MCF 10A (cell line): ENCODE results near the gene CNTNAP2. TPM values are rescaled to one million over a fixed set of nuclear protein-coding genes. Genes with fewer than 3 reads are reported as not detected.

Experiments used
- BruUV-seq: library from RNA; stranded (reverse); fragments of 400-500 nt; replicated peaks from 2 replicates; lab custom pipeline; 2021; lab: Mats Ljungman, UMichigan
- CTCF ChIA-PET: fragments of 300-600 bp; sonication (Branson Sonifier 250); formaldehyde crosslinking; extraction: SDS; loops from one replicate; lab custom pipeline; 2021; ENCODE audit warnings: antibody characterized with exemption, inconsistent platforms; lab: Yijun Ruan, JAX
- POLR2A ChIA-PET: fragments of 300-600, 350-650 bp; sonication (Branson Sonifier 250); formaldehyde crosslinking; extraction: SDS; loops from one replicate; lab custom pipeline; 2020; ENCODE audit warnings: antibody characterized with exemption, inconsistent platforms; lab: Yijun Ruan, JAX
- DNase-seq: peaks from one replicate; pipeline ENCODE4 v3.0.0-alpha.2; 2018; ENCODE audit not compliant: unreplicated experiment
- H3K27ac Mint-ChIP-seq: one replicate; pipeline ENCODE4 v1.8.0; 2022; ENCODE audit warnings: mild to moderate bottlenecking, low read depth, mixed read lengths; ENCODE audit not compliant: unreplicated experiment
- H3K27me3 Mint-ChIP-seq: one replicate; pipeline ENCODE4 v1.8.0; 2022; ENCODE audit warnings: mixed read lengths; ENCODE audit not compliant: insufficient read depth, unreplicated experiment
- H3K36me3 Mint-ChIP-seq: one replicate; pipeline ENCODE4 v1.8.0; 2022; ENCODE audit warnings: mild to moderate bottlenecking, moderate library complexity, mixed read lengths; ENCODE audit not compliant: insufficient read depth, unreplicated experiment
- H3K4me1 Mint-ChIP-seq: one replicate; pipeline ENCODE4 v1.8.0; 2022; ENCODE audit warnings: mixed read lengths; ENCODE audit not compliant: insufficient read depth, unreplicated experiment
- H3K4me3 Mint-ChIP-seq: one replicate; pipeline ENCODE4 v1.8.0; 2022; ENCODE audit warnings: mild to moderate bottlenecking, moderate library complexity, mixed read lengths; ENCODE audit not compliant: unreplicated experiment
- H3K9me3 Mint-ChIP-seq: one replicate; pipeline ENCODE4 v1.8.0; 2022; ENCODE audit warnings: mixed read lengths; ENCODE audit not compliant: unreplicated experiment
- CTCF ChIP-seq: fragments of 200-600 bp; IDR thresholded peaks from one replicate; pipeline ENCODE4 v1.8.0; 2022; ENCODE audit warnings: antibody characterized with exemption, mild to moderate bottlenecking; ENCODE audit not compliant: unreplicated experiment
- intact Hi-C: fragments of 100-400 bp; cut with micrococcal nuclease; formaldehyde crosslinking; loops from 2 replicates; pipeline ENCODE4 v1.14.1; 2022
- total RNA-seq: library from RNA; stranded (reverse); gene quantifications from 2 replicates; pipeline ENCODE4 v1.2.3, GENCODE V29; 2022

The CNTNAP2 gene
- total RNA-seq, 1 experiment from 2014 or later = 1.1 TPM

DNA sequence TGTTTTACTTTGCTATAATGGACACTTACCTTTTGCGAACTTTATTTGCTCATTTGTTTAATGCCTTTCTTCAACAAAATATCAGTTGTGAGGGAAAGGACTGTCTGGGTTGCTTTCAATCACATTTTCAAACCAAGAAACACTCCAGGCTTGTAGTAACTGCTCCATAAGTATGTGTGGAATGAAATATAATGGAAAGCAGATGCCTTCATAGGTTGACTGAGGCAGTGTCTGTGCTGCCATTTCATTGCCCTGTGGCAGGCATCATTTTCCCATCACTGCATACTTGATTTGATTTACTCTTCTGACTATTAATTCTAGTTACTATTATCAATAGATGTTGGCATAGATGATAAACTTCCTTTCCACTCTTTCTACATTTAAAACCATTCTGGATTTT, 762.3 kb downstream of the CNTNAP2 start:
- Mint-ChIP-seq H3K4me3 (no peak overlapping the region), H3K4me1 (no peaks in the 10 kb centered on the region), H3K36me3 (no peaks in the 10 kb centered on the region), H3K9me3 (no peaks in the 10 kb centered on the region), H3K27me3 (peaks cover 33% of the 10 kb centered on the region), H3K27ac (no peak overlapping the region)
- ChIA-PET CTCF (no interaction called here), POLR2A (no interaction called here)
- intact Hi-C loops = no loop called here
- BruUV-seq = no TSS peak
- DNase-seq = no peak
- TF ChIP-seq CTCF = no peak

- BruUV-seq = no TSS peak
- intact Hi-C loops = no loop called here
- ChIA-PET POLR2A (no interaction called here), CTCF (no interaction called here)
- no peaks in the 10 kb centered on the region for H3K36me3 Mint-ChIP-seq
- H3K27me3 Mint-ChIP-seq = peaks cover 49% of the 10 kb centered on the region
- no peak overlapping the region for H3K27ac Mint-ChIP-seq
- no peaks in the 10 kb centered on the region for H3K4me1 Mint-ChIP-seq
- TF ChIP-seq CTCF = no peak
- no peaks in the 10 kb centered on the region for H3K9me3 Mint-ChIP-seq
- no peak overlapping the region for H3K4me3 Mint-ChIP-seq
- no peak for DNase-seq
Observed at GRCh38 chr7:146885231-146885630, 768.6 kb downstream of the CNTNAP2 start.

GRCh38 chr7:146889806-146890555, 773.4 kb downstream of the CNTNAP2 start:
- H3K9me3 Mint-ChIP-seq = no peaks in the 10 kb centered on the region
- intact Hi-C loops = no loop called here
- POLR2A ChIA-PET = no interaction called here
- CTCF ChIA-PET = no interaction called here
- no peak overlapping the region for H3K4me3 Mint-ChIP-seq
- H3K27ac Mint-ChIP-seq = no peak overlapping the region
- H3K36me3 Mint-ChIP-seq = no peaks in the 10 kb centered on the region
- H3K4me1 Mint-ChIP-seq = no peaks in the 10 kb centered on the region
- H3K27me3 Mint-ChIP-seq = peaks cover 52% of the 10 kb centered on the region
- no TSS peak for BruUV-seq
- TF ChIP-seq CTCF = no peak
- no peak for DNase-seq

DNA sequence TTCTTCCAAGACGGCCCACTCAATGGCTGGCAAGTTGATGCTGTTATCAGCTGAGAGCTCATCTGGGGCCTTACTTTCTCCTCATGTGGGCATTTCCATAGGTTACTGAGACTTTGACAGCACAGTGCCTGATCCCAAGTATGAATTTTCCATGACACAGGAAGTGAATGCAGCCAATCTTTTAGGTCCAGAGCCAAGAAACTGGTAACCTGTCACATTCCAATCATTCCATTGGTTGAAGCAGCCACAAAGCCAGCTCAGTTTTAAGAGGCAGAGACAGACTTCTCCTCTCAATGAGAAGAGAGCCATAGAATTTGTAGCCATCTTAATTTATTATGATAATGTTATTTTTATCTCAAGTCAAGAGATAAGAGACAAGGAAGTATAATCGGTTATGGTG, 775.5 kb downstream of the CNTNAP2 start:
- Mint-ChIP-seq H3K27ac (no peak overlapping the region), H3K4me3 (no peak overlapping the region), H3K4me1 (no peaks in the 10 kb centered on the region), H3K27me3 (peaks cover 52% of the 10 kb centered on the region), H3K36me3 (no peaks in the 10 kb centered on the region), H3K9me3 (no peaks in the 10 kb centered on the region)
- no TSS peak for BruUV-seq
- ChIA-PET CTCF (no interaction called here), POLR2A (no interaction called here)
- intact Hi-C loops = no loop called here
- no peak for TF ChIP-seq CTCF
- no peak for DNase-seq
